ENCODE data around the gene DIO3.

Gene DIO3

DNA sequence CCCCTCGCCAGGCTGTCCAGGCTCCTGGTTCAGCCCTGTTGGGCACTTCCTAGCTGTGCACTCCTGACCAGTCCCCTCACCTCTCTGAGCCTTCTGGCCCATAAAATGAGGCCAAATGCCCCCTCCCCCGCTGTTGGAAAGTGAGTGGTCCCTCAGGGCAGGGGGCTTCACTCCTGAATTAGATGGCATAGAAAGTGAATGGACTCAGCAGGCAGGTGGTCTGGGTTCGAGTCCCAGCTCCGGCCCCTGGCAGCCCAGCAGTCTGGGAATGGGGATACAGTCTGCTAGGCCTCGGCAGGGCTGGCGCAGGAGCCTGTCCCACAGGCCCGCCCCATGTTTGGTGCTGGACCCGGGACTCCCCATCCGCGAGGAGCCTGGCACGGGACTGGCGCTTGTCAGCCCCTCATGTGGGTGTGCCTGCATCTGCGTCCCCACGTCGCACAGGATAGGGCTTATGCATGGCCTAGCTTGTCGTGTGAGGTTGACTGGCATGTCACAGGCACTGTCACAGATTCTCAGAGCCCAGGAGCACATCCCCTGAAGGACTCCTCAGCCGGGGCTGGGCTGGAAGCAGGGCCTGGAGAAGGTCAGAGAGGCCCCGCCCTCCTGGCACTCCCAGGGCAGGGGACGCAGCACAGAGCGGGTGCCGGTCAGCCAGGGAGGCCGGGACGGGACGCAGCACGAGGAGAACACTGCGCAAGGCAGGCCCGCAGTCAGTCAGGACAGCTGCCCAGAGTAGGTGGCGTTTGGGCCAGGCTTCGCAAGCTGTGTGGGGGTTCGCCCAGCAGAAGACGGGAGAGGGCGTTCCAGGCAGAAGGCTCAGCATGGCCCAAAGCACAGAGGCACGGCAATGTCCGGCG is 40.5 kb downstream of the DIO3 start:
- H3K27ac ChIP-seq (replicated peaks), result no peak overlapping the region

GRCh38 chr14:101602466-101602840 is 41.2 kb downstream of the DIO3 start:
- no peak overlapping the region for H3K4me3 ChIP-seq (replicated peaks; ENCODE audit: insufficient read depth, low read length)
- no peak for DNase-seq (ENCODE audit: low read depth in 1 of 2, low spot score in 1 of 2)
- H3K27ac ChIP-seq (replicated peaks), result no peak overlapping the region
- no peaks in the 10 kb centered on the region for H3K27me3 ChIP-seq (ENCODE audit: insufficient read depth, poor library complexity, severe bottlenecking)
- TF ChIP-seq GABPA (IDR thresholded peaks at IDR 0.05; ENCODE audit: low read depth) (no peak), REST (IDR thresholded peaks at IDR 0.05; ENCODE audit: insufficient replicate concordance, low read depth) (no peak), POLR2AphosphoS5 (IDR thresholded peaks at IDR 0.05; ENCODE audit: low read depth) (no peak), SPI1 (IDR thresholded peaks at IDR 0.05; ENCODE audit: borderline replicate concordance, low read depth) (no peak)
- TF ChIP-seq, protein P1, sequence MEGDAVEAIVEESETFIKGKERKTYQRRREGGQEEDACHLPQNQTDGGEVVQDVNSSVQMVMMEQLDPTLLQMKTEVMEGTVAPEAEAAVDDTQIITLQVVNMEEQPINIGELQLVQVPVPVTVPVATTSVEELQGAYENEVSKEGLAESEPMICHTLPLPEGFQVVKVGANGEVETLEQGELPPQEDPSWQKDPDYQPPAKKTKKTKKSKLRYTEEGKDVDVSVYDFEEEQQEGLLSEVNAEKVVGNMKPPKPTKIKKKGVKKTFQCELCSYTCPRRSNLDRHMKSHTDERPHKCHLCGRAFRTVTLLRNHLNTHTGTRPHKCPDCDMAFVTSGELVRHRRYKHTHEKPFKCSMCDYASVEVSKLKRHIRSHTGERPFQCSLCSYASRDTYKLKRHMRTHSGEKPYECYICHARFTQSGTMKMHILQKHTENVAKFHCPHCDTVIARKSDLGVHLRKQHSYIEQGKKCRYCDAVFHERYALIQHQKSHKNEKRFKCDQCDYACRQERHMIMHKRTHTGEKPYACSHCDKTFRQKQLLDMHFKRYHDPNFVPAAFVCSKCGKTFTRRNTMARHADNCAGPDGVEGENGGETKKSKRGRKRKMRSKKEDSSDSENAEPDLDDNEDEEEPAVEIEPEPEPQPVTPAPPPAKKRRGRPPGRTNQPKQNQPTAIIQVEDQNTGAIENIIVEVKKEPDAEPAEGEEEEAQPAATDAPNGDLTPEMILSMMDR (IDR thresholded peaks at IDR 0.05; ENCODE audit: insufficient read depth, low read length), result no peak

More for the DNA sequence above, 40.5 kb downstream of the DIO3 start:
- Histone ChIP-seq H3K4me3 (replicated peaks; ENCODE audit: insufficient read depth, low read length) (no peak overlapping the region), H3K27me3 (ENCODE audit: insufficient read depth, poor library complexity, severe bottlenecking) (no peaks in the 10 kb centered on the region)
- TF ChIP-seq POLR2AphosphoS5 (IDR thresholded peaks at IDR 0.05; ENCODE audit: low read depth) (no peak), GABPA (IDR thresholded peaks at IDR 0.05; ENCODE audit: low read depth) (no peak), SPI1 (IDR thresholded peaks at IDR 0.05; ENCODE audit: borderline replicate concordance, low read depth) (no peak), REST (IDR thresholded peaks at IDR 0.05; ENCODE audit: insufficient replicate concordance, low read depth) (no peak)
- TF ChIP-seq, protein P1 (IDR thresholded peaks at IDR 0.05; ENCODE audit: insufficient read depth, low read length), result no peak
- DNase-seq (ENCODE audit: low read depth in 1 of 2, low spot score in 1 of 2), result no peak

- TF ChIP-seq POLR2AphosphoS5 (IDR thresholded peaks at IDR 0.05; ENCODE audit: low read depth) (no peak), GABPA (IDR thresholded peaks at IDR 0.05; ENCODE audit: low read depth) (no peak), SPI1 (IDR thresholded peaks at IDR 0.05; ENCODE audit: borderline replicate concordance, low read depth) (no peak), REST (IDR thresholded peaks at IDR 0.05; ENCODE audit: insufficient replicate concordance, low read depth) (no peak)
- TF ChIP-seq, protein P1 (IDR thresholded peaks at IDR 0.05; ENCODE audit: insufficient read depth, low read length), result no peak
- H3K4me3 ChIP-seq (replicated peaks; ENCODE audit: insufficient read depth, low read length), result no peak overlapping the region
- no peak for DNase-seq (ENCODE audit: low read depth in 1 of 2, low spot score in 1 of 2)
- H3K27ac ChIP-seq (replicated peaks), result no peak overlapping the region
- no peaks in the 10 kb centered on the region for H3K27me3 ChIP-seq (ENCODE audit: insufficient read depth, poor library complexity, severe bottlenecking)
Measured at GRCh38 chr14:101603096-101603495, 41.8 kb downstream of the DIO3 start.
